Motor neuron (in vitro differentiated cells): ENCODE measurements around the gene ETS1. TPM values are rescaled to one million over a fixed set of nuclear protein-coding genes. Genes with fewer than 3 reads are reported as not detected.
A peak's percentile ranks its signal among the peaks of the same experiment; 100 is the strongest.

ENCODE experiments used
- ATAC-seq, 8 experiments: fragments of 200-7000 bp; cut with Tn5 transposase; replicated peaks in 6 of 8; 2 replicates each; pipeline ENCODE4 v1.8.0; 2021; ENCODE audit warnings: mild to moderate bottlenecking in 8 of 8, moderate library complexity in 8 of 8
- H3K27ac ChIP-seq, 2 donors: fragments of 250-450 bp; sonication (Bioruptor Pico); 2 replicates each; pipeline ENCODE4 v1.9.0; 2021; ENCODE audit warnings: antibody characterized with exemption in 2 of 2, mild to moderate bottlenecking in 2 of 2, moderate library complexity in 1 of 2
- H3K4me1 ChIP-seq, 2 donors: fragments of 250-450 bp; sonication (Bioruptor Pico); replicated peaks in 1 of 2; 2 replicates each; pipeline ENCODE4 v1.6.1; 2021; ENCODE audit warnings: antibody characterized with exemption in 2 of 2, mild to moderate bottlenecking in 2 of 2, moderate library complexity in 1 of 2
- H3K4me3 ChIP-seq, 5 donors: fragments of 250-450 bp; sonication (Bioruptor Pico); 2 replicates each; pipeline ENCODE4 v1.9.0; 2021; ENCODE audit warnings: antibody characterized with exemption in 5 of 5, mild to moderate bottlenecking in 5 of 5, moderate library complexity in 4 of 5
- WGBS, 10 experiments: fragments of 450-650 bp; shearing (Covaris generic); methylation state at CpG; one replicate each; pipeline ENCODE4 v1.0.0; 2022; 5-methylcytosine and 5-hydroxymethylcytosine counted together
- in situ Hi-C, 9 experiments: fragments of 400-800 bp; cut with MboI; loops; one replicate each; pipeline ENCODE4 v1.15.0; 2021; ENCODE audit warnings: low sequenced_read_pairs in 9 of 9, low pct_unique_long_range_greater_than_20kb in 2 of 9; ENCODE audit not compliant: unreplicated experiment in 9 of 9
- total RNA-seq, 8 experiments: library from RNA; unstranded; fragments of 300-600 nt; gene quantifications; 2 replicates each; pipeline versions ENCODE4 v1.2.3 to v1.2.4, GENCODE V29; 2022

Gene ETS1
- 10 to 100 TPM in 3 of 8 experiments, 1 to 10 TPM in 2, under 1 TPM in 3; 0.11 to 18.4 (median 3.4) TPM for total RNA-seq

DNA sequence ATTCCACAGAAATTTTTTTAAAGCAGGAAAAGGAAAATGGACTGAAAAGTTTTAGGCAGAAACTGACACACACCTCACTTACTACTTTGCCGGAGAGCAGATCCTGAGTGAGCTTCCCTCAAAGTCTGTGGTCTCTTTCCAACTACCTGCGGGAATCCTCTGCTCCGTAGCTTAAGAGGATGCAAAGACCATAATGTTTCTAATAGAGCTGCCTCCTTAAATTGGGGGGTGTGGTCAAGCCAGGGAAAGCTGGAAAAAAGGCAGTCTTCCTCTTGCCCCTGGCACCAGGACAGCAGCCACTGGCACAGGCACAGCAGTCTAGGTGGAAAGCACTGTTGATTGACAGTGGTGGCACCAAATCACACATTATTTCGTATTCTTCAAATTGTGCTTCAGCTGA lies at the start of gene ETS1:
Gene ETS1 (minus strand): TSS at position 144 of the 400 bp plus-strand sequence. CDS start 14,428 bp downstream, outside the sequence.
- WGBS, 10 experiments: 0 to 50% (median 12%) methylated on average over 1 to 4 of the region's 4 CpGs; no CpG with 5 or more reads in 2 of the 10 experiments
- H3K4me3 ChIP-seq: no peak within 1 kb of the TSS
- peak in 1 of 8 experiments; percentile 46 for ATAC-seq
- no peak within 1 kb of the TSS for H3K27ac ChIP-seq
- in situ Hi-C loops: no loop called here
- H3K4me1 ChIP-seq: peaks cover 0 to 4% of the 10 kb centered on the region in 2 donors

DNA sequence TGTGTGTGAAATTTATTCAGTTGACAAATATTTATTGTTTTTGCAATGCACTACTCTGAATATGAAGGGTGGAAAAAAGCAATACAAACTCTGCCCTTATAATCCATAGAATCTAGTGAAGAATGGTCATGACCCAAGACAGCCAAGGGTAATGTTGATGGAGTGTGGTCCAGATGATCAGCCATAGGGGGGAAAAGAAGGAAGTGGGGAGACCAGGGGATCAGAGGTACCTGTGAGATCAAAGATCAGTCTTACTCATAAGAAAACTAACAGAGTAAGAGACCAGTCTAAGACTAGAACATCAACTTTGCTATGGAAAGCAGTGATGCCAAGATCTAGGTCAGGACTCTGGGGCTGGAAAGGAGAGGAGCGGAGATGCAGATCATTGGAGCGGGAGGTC lies 47.0 kb upstream of the ETS1 start:
- H3K27ac ChIP-seq: no peak overlapping the region
- 86 to 100% (median 95%) methylated on average over 1 to 2 of the region's 2 CpGs; no CpG with 5 or more reads in 4 of the 10 experiments for WGBS, 10 experiments
- H3K4me1 ChIP-seq: peaks cover 0 to 10% of the 10 kb centered on the region in 2 donors
- no peak for ATAC-seq
- no peak overlapping the region for H3K4me3 ChIP-seq
- in situ Hi-C loops: loop anchor here in 6 of 9 experiments (10.0 to 25.0 kb wide), 7 partner anchors 203 to 597 kb away; no protein-coding TSS in a partner anchor

DNA sequence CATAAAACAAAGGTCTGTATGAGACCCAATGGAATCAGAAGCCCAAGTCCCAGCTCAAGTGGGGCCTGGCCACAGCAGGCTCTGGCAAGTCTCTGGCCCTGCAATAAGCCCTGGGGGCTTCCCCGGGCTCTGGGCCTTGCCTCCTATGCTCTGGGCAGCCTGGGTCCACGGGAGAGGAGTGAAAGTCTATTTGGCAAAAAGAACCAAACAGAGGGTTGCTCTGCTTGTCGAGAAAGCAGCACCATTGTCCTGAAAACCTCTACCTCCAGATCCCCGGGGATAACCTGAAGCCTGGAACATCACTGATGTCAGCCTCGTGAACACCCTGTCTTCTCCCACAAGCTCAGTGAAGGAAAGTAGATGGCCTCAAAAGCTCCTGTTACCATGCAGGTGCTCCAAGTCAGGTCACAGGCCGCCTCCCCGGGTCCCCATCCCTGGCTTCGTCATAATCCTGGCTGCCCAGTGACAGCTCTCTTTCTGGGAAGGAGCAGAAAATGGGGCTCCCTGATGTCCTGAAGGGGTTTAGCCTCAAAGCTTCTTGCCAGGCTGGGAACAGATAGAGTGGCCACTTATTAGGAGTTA lies 46.1 kb upstream of the ETS1 start:
- WGBS, 10 experiments: 80 to 100% (median 87%) methylated on average over 1 to 3 of the region's 8 CpGs; no CpG with 5 or more reads in 4 of the 10 experiments
- Histone ChIP-seq H3K27ac (no peak overlapping the region), H3K4me3 (no peak overlapping the region), H3K4me1 (peaks cover 0 to 10% of the 10 kb centered on the region in 2 donors)
- no peak for ATAC-seq
- in situ Hi-C loops: loop anchor here in 6 of 9 experiments (10.0 to 25.0 kb wide), 7 partner anchors 204 to 596 kb away; no protein-coding TSS in a partner anchor

- peaks cover 0 to 10% of the 10 kb centered on the region in 2 donors for H3K4me1 ChIP-seq
- no peak overlapping the region for H3K4me3 ChIP-seq
- WGBS, 10 experiments: 35 to 40% methylated on average over 1 to 3 of the region's 6 CpGs; no CpG with 5 or more reads in 8 of the 10 experiments
- peak in 6 of 8 experiments; percentile 11 to 77 (median 41) for ATAC-seq
- no peak overlapping the region for H3K27ac ChIP-seq
- in situ Hi-C loops: loop anchor here in 6 of 9 experiments (10.0 to 25.0 kb wide), 7 partner anchors 205 to 595 kb away; no protein-coding TSS in a partner anchor
Observed at GRCh38 chr11:128632141-128632791, 44.9 kb upstream of the ETS1 start.

DNA sequence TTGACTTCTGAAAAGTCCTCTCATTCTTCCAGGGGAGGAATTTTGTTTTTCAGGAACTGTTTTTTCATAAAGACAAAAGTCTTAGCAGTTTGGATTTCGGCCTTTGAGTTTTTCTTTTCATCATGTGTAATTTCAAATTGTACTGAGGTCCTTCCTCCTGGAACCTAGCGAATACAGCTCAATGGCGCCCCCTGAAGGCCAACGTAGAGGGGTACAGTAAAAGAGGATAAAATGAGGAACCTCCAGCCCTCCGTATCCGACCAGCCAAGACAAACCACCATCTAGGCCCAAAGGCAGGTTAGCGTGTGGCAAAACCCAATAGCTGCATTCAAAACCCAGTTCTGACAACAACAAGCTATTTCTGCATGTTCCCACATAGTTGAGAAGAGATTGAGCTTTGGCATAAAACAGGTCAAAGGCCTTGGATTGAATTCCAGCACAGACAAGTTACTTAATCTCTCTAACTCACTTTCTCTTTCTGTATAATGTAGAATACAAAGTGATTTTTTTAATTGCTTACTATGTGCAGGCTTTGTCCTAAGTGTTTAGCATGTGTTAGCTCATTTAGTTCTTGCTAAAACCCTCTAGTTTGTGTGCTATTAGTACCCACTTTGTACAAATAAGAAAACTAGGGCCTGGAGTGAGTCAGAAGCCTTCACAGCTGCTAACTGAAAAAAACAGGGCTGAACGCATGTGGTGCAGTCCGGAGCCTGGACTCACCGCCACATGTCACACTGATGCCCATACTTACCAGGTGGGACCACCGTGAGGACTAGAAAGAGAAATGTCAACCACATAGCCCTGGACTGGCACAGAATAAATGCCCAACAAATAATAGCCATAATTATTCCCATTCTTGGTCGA lies 43.2 kb upstream of the ETS1 start:
- 9 to 70% (median 21%) methylated on average over 2 to 12 of the region's 12 CpGs for WGBS, 10 experiments
- no peak overlapping the region for H3K4me3 ChIP-seq
- ATAC-seq: peak; percentile 72 to 98 (median 84)
- no peak overlapping the region for H3K27ac ChIP-seq
- in situ Hi-C loops: loop anchor here in 6 of 9 experiments (10.0 to 25.0 kb wide), 7 partner anchors 207 to 593 kb away; no protein-coding TSS in a partner anchor
- H3K4me1 ChIP-seq: peaks cover 4 to 10% of the 10 kb centered on the region in 2 donors

DNA sequence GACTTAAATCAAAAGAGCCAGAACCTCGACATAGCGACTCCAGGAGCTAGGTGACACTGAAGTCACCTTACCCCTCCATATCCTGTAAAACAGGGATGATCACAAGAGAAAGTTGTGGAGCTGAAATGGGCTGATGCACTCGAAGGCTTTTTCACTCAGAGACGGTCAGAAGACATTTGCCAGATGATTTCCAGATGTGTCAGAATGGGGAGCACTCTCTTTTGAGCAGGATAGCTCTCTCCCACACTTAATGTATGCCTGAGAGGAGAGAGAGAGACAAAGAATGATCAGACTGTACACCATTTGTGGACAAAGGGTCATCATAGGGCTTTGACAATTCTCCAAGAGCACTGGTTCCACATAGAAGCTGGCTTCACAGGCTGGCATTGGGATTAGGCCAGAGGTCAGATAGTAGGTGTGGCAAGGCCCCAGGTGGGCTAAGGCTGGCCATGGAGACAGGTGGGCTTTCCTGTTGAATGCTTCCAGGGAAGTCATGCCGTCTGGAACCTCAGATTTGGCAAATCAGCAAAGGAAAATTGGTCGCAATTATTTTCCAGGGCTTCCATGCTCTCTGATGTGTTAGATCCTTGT lies 42.3 kb upstream of the ETS1 start:
- Histone ChIP-seq H3K4me1 (peaks cover 8 to 10% of the 10 kb centered on the region in 2 donors), H3K4me3 (no peak overlapping the region), H3K27ac (no peak overlapping the region)
- ATAC-seq: no peak
- 13 to 100% (median 71%) methylated on average over 2 to 6 of the region's 6 CpGs for WGBS, 10 experiments
- in situ Hi-C loops: loop anchor here in 7 of 9 experiments (10.0 to 25.0 kb wide), 7 partner anchors 208 to 592 kb away; no protein-coding TSS in a partner anchor

DNA sequence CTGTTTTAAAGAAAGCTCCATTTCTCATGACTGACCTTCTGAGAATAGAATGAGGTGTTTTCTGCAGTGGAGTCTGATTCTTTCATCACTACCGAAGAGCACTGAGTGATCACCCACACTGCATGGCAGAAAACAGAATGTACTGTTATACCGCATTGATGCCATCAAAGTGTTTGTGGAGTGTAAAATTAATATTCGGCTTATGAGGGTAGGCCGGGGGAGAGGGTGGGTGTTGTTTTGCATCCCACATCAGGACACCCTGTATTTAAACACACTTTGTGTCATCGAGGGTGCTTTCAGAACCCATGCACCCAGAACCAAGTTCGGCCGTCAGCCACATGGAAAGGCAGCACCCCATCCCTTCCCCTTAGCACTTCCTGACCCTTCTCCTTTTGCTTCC lies 41.3 kb upstream of the ETS1 start:
- Histone ChIP-seq H3K4me3 (no peak overlapping the region), H3K4me1 (peaks cover 8 to 10% of the 10 kb centered on the region in 2 donors), H3K27ac (no peak overlapping the region)
- in situ Hi-C loops: loop anchor here in 7 of 9 experiments (10.0 to 25.0 kb wide), 5 partner anchors 209 to 591 kb away; no protein-coding TSS in a partner anchor
- 80 to 100% (median 92%) methylated on average over 1 to 7 of the region's 7 CpGs; no CpG with 5 or more reads in 1 of the 10 experiments for WGBS, 10 experiments
- ATAC-seq: no peak

GRCh38 chr11:128628325-128628673 lies 40.9 kb upstream of the ETS1 start:
- peaks cover 8 to 10% of the 10 kb centered on the region in 2 donors for H3K4me1 ChIP-seq
- in situ Hi-C loops: loop anchor here in 7 of 9 experiments (10.0 to 25.0 kb wide), 5 partner anchors 209 to 591 kb away; no protein-coding TSS in a partner anchor
- 60 to 96% (median 77%) methylated on average over 1 to 5 of the region's 5 CpGs for WGBS, 10 experiments

DNA sequence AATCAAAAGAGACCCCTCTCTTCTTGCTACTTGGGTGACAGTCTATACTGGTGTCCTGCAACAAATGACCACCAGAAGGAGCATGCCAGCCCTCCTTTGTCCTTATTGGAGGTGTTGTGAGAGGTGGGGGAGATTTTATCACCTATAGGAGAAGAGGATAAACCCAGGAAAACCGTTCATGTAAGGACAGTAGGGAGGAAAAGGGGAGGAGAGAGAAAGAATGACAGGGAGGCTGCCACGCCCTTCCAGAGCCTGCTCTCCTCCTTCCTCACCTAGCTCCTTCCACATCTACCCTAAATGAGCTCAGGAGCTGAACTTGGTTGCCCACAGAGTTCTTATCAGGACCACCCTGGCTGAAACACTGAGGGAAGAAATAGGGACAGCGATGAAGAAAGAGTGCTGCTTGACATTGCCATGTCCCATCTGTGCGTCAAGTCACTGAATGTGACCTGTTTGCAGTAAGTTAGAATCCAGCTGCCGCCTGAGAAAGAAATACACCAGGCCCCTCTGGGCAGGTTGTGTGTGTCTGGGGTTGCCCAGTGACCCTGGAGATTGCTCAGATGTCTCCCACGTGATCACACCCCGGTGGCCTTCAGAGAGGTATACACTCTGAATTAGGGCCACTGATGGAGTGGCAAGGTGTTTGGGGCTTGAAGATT lies 40.4 kb upstream of the ETS1 start:
- Histone ChIP-seq H3K4me3 (no peak overlapping the region), H3K27ac (no peak overlapping the region), H3K4me1 (peaks cover 6 to 8% of the 10 kb centered on the region in 2 donors)
- in situ Hi-C loops: loop anchor here in 7 of 9 experiments (10.0 to 25.0 kb wide), 5 partner anchors 210 to 590 kb away; no protein-coding TSS in a partner anchor
- ATAC-seq: no peak
- WGBS, 10 experiments: 50 to 100% (median 87%) methylated on average over 1 to 4 of the region's 7 CpGs; no CpG with 5 or more reads in 2 of the 10 experiments

More at GRCh38 chr11:128628325-128628673, 40.9 kb upstream of the ETS1 start:
- no peak overlapping the region for H3K4me3 ChIP-seq
- ATAC-seq: no peak
- H3K27ac ChIP-seq: no peak overlapping the region

GRCh38 chr11:128626913-128627665 lies 39.7 kb upstream of the ETS1 start:
- Histone ChIP-seq H3K4me3 (no peak overlapping the region), H3K4me1 (peaks cover 0 to 8% of the 10 kb centered on the region in 2 donors), H3K27ac (no peak overlapping the region)
- in situ Hi-C loops: loop anchor here in 7 of 9 experiments (10.0 to 25.0 kb wide), 5 partner anchors 210 to 590 kb away; no protein-coding TSS in a partner anchor
- WGBS, 10 experiments: 60 to 100% (median 85%) methylated on average over 1 to 9 of the region's 16 CpGs; no CpG with 5 or more reads in 1 of the 10 experiments
- peak in 1 of 8 experiments; percentile 30 for ATAC-seq

DNA sequence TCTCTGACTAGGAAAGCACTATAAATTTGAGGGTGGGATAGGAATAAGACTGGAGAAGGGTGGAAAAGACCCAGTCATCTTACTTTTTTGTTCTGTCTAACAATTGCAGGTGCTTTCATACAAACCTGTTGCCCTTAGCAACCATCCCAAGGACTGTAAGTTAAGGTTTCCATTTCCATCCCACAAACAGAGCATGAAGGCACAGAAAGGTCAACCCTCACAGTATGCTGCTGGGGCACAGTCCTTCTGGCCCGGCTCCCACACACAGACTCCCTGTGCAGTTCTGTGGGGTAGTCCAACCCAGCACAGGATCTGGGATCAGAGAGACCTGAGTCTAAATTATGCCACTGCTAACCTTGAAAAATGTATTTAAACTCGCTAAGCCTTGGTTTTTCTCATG lies 38.4 kb upstream of the ETS1 start:
- no peak overlapping the region for H3K4me3 ChIP-seq
- no peak for ATAC-seq
- H3K27ac ChIP-seq: no peak overlapping the region
- WGBS, 10 experiments: 73 to 100% (median 89%) methylated on average over 1 to 2 of the region's 2 CpGs; no CpG with 5 or more reads in 3 of the 10 experiments
- peaks cover 0 to 11% of the 10 kb centered on the region in 2 donors for H3K4me1 ChIP-seq
- in situ Hi-C loops: loop anchor here in 7 of 9 experiments (10.0 to 25.0 kb wide), 5 partner anchors 212 to 588 kb away; no protein-coding TSS in a partner anchor
